ENCODE results near the gene ERCC5. TPM values are rescaled to one million over a fixed set of nuclear protein-coding genes. Genes with fewer than 3 reads are reported as not detected.

Gene ERCC5
- total RNA-seq, 4 donors from 2014 or later, result 42.5 to 81.8 (median 68.3) TPM

GRCh38 chr13:102872131-102872530 is 26.3 kb downstream of the ERCC5 start:
- no peak for ATAC-seq (ENCODE audit: low FRiP score)
- TF ChIP-seq CTCF (IDR thresholded peaks at IDR 0.05), result no peak

GRCh38 chr13:102872531-102872930 is 26.7 kb downstream of the ERCC5 start:
- DNase-seq (ENCODE audit: low spot score) (no peak), ATAC-seq (ENCODE audit: low FRiP score) (no peak)
- TF ChIP-seq CTCF (IDR thresholded peaks at IDR 0.05), result no peak

More at GRCh38 chr13:102872131-102872530, 26.3 kb downstream of the ERCC5 start:
- DNase-seq (ENCODE audit: low spot score), result no peak

- no peak for ATAC-seq (ENCODE audit: low FRiP score)
- no peak for TF ChIP-seq CTCF (IDR thresholded peaks at IDR 0.05)
- no peak for DNase-seq (ENCODE audit: low spot score)
Measured at GRCh38 chr13:102873653-102874052, 27.8 kb downstream of the ERCC5 start.

GRCh38 chr13:102875256-102875655 is 29.4 kb downstream of the ERCC5 start:
- DNase-seq (ENCODE audit: low spot score) (no peak), ATAC-seq (ENCODE audit: low FRiP score) (no peak)
- no peak for TF ChIP-seq CTCF (IDR thresholded peaks at IDR 0.05)

- TF ChIP-seq CTCF (IDR thresholded peaks at IDR 0.05), result no peak
- no peak for ATAC-seq (ENCODE audit: low FRiP score)
- no peak for DNase-seq (ENCODE audit: low spot score)
Measured at GRCh38 chr13:102877303-102877702, 31.5 kb downstream of the ERCC5 start.

- no peak for DNase-seq (ENCODE audit: low spot score)
- no peak for TF ChIP-seq CTCF (IDR thresholded peaks at IDR 0.05)
- no peak for ATAC-seq (ENCODE audit: low FRiP score)
Measured at GRCh38 chr13:102878481-102878880, 32.6 kb downstream of the ERCC5 start.

GRCh38 chr13:102879793-102880499 is 34.1 kb downstream of the ERCC5 start:
- no peak for DNase-seq (ENCODE audit: low spot score)
- no peak for ATAC-seq (ENCODE audit: low FRiP score)
- no peak for TF ChIP-seq CTCF (IDR thresholded peaks at IDR 0.05)

Measured in omental fat pad (tissue), 4 donors.